ENCODE data around the gene ENAM. TPM values are rescaled to one million over a fixed set of nuclear protein-coding genes. Genes with fewer than 3 reads are reported as not detected.

The ENAM gene
- total and polyA plus RNA-seq, 9 of the 15 experiments (the other 6 are each of a cell fraction or from before 2014, with no cell fraction given): 0.04 to 0.09 (median 0.04) TPM; not detected in 6

GRCh38 chr4:70676554-70677090 lies 48.1 kb downstream of the ENAM start (continued):
- TF ChIP-seq RBM22 (IDR thresholded peaks at IDR 0.05; ENCODE audit: low read depth, low read length, poor library complexity, severe bottlenecking) (no peak), TFAP4 (CRISPR knock-in tag; IDR thresholded peaks at IDR 0.05; ENCODE audit: borderline replicate concordance) (no peak), ZNF165 (CRISPR knock-in tag; IDR thresholded peaks at IDR 0.05; ENCODE audit: borderline replicate concordance) (no peak), ZNF354B (CRISPR knock-in tag; IDR thresholded peaks at IDR 0.05) (no peak), MEF2D (tag; conservative IDR thresholded peaks at IDR 0.05; ENCODE audit: low read depth) (no peak), ZBTB7A (IDR thresholded peaks at IDR 0.05; ENCODE audit: borderline replicate concordance, control insufficient read depth, low read depth, low read length) (no peak), PCBP1 (IDR thresholded peaks at IDR 0.05; ENCODE audit: low read depth, low read length, poor library complexity, severe bottlenecking) (no peak), TAF9B (IDR thresholded peaks at IDR 0.05; ENCODE audit: partially characterized antibody) (no peak), RNF219 (CRISPR knock-in tag; IDR thresholded peaks at IDR 0.05) (no peak), ZNF668 (CRISPR knock-in tag; IDR thresholded peaks at IDR 0.05) (no peak), ZFP91 (CRISPR knock-in tag; IDR thresholded peaks at IDR 0.05) (no peak)

All from K562 (cell line).